GM21360 (cell line): Measurements from ENCODE around the gene TNFRSF8.

ENCODE experiments used
- ATAC-seq: cut with Tn5 transposase; IDR thresholded peaks from one replicate; pipeline ENCODE4 v1.9.1; 2021; ENCODE audit warnings: mild to moderate bottlenecking, moderate library complexity; ENCODE audit not compliant: unreplicated experiment

TNFRSF8 gene

DNA sequence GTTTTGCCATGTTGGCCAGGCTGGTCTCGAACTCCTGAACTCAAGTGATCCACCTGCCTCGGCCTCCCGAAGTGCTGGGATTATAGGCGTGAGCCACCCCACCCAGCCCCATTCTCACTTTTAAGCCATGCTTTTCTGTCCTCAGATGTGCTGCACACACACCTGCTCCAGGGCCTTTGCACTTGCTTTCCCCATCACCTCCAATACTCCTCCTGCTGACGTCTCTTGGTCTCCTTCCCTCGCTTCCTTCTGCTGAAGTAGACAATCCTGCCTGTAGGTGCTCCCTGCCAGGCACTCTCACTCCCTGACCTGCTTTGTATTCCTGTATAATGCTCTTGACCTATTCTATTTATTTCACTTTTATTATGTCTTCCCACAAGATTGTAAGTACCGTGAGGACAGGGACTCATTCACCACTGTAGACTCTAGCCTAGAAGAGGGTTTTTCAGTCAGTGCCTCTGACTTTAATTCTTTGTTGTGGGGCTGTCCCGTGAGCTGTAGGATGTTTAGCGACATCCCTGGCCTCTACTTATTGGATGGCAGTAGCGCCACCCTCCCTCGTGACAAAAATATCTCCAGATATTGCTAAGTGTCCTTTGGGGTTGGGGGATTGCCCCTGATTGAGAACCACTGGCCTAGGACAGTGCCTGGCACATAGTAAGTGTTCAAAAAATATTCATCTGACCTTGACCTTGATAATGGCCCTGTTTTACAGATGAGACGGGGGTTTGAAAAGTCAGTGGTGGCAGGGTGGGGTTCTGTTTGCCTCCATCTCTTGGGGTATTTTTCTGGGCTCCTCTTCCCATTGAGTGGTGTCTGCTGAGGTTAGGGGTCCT is 108.3 kb downstream of the TNFRSF8 start:
- ATAC-seq: no peak

DNA sequence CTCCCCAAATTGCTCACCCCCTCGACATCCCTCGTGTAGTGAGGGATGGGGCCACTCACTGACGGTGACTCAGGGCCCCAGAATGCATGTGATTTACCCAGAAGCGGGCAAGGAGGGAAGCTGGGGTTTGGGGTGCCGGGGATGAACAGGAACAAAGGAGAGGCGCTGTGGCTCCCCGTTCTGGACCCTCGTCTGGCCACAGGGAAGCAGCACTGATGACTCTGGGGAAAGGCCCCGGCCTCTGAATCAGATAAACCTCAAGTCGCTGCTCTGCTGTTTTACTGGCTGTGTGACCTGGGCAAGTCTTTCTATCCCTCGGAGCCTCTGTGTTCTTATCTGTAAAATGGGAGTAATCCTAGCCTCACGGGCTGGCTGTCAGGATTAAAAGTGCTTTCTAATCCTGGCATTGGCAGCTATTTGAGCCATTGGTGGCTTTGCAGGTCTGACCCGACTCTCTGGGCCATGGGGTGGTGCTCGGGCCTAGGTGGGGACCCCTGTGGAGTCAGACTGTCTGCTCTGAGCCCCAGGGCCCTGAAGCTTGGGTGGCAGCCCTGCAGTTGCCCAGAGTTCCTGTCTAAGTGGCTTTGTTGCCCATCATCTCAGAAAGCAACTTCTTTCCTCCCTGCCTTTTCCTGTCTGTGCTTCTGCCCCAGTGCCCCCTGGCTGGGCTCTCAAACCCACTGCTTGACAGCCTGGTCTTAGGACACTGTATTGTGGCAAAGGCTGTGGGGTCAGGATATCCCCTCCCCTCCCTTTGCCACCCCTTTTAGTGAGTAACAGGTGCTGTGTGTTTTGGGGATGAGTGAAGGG is 109.1 kb downstream of the TNFRSF8 start:
- ATAC-seq: no peak

DNA sequence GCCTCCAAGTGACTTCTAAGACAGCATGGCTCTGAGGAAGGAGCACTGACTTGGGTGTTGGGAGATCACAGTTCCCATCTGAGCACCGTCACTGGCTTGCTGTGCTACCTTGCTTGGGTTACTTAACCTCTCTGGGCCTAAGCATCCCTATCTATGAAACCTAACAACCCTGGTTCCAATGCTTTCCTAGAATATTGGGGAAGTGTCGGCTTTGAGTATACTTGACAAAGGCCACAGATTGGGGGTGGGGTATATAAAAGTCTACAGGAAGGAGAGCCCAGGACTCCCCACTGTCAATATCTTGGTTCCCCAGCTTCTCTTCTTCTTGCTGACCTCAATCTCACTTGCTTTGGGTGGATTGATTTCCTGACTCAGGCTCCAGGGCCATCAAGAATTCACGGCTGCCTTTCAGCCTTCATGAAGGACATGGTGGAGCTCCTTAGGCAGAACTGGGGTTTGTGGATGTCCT is 110.0 kb downstream of the TNFRSF8 start:
- no peak for ATAC-seq

GRCh38 chr1:12173631-12174121 is 110.6 kb downstream of the TNFRSF8 start:
- no peak for ATAC-seq

DNA sequence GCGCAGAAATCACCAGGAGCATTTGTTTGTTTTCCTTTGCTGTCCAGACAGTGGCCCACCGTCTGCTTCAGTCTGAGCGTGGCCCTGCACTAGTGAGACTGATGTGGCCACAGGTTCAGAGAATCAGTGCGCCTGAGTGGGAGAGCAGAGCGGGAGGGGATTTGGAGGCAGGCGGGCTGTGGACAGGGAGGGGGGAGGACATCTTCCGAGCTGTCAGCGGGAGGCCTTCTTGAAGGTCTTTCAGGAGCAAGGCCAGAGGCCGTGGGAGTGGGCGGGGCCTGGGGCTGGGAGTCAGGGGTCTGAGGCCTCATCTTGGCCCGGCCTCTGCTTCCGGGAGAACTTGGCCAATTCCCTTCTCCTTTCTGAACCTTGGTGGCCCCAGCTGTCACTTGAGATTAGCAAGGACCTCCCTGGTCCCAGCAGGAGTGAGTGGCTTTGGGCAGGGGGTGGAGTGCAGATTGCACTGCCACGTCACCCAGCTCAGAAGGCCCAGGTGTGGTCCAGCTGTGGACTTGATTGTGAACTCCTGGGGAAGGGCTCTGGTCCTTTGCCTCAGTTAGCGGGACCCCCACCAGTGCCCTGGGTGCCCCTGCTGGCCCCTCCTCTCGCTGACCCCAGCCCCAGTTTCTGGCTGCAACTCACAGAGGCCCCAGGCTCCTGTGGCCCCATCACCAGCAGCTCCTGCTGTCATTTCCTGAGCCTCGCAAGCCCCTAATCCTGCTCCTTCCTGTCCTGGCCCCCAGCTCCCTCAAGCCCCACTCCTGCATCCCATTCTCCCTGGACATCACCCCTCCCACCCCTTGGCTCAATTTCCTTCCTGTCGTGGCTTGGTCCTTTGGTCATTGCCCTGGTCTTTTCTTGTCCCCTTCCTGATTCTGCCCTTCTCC is 112.1 kb downstream of the TNFRSF8 start:
- ATAC-seq: no peak

- ATAC-seq: no peak
Measured at GRCh38 chr1:12176298-12177118, 113.4 kb downstream of the TNFRSF8 start.

DNA sequence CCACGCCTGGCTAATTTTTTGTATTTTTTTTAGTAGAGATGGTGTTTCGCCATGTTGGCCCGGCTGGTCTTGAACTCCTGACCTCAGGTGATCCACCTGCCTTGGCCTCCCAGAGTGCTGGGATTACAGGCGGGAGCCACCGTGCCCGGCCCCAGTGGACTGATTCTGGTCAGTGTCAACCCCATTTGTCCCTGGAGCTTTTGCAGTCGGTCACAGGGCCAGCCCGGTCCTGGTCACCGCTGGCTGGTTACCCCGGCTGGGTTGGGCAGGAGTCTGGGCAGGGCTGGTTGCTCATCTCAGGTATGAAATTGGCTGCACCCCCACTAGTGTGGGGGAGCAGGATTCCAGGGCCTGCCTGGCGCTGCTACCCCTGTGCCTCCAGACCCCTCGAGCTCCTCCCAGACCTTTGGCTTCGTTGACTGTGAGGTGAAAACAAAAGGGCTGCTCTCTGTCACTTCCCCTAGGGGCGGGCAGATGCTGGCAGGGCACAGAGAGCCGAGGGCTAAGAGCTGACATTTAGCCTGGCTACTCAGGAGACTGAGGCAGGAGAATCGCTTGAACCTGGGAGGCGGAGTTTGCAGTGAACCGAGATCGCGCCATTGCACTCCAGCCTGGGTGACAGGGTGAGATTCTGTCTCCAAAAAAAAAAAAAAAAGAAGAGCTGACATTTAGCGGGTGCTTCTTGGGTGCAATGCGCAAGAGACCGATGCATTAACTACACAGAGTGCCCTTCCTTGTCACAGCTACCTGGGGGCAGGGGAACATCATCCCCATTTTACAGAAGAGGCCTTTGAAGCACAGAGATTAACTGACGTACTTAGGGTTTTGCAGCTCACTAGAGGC is 114.3 kb downstream of the TNFRSF8 start:
- no peak for ATAC-seq

GRCh38 chr1:12177999-12178441 is 114.9 kb downstream of the TNFRSF8 start:
- ATAC-seq: no peak

GRCh38 chr1:12178511-12178910 is 115.4 kb downstream of the TNFRSF8 start:
- ATAC-seq: no peak

- ATAC-seq: no peak
Measured at GRCh38 chr1:12179111-12179519, 116.0 kb downstream of the TNFRSF8 start.

- no peak for ATAC-seq
Measured at GRCh38 chr1:12179676-12180075, 116.6 kb downstream of the TNFRSF8 start.

- no peak for ATAC-seq
Measured at GRCh38 chr1:12180315-12180714, 117.2 kb downstream of the TNFRSF8 start.

DNA sequence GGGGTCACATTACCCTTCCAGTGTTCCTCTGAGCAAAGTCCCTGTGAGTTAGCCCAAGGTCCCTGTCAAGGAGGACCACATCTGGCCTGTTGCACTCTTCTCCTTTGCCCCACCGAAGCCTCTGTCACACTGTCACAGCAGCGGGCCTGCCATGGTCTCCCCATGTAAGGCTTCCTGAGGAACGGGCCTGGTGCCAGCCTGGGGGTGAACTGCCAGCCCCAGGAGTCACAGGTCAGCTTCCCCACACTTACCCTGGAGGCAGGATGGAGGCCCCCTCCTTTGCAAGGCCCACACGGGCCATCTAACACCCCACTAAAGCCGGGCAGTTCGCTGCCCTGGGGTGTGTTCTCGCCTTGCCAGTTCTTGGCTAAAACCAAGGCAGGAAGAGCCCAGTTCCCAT is 117.8 kb downstream of the TNFRSF8 start:
- no peak for ATAC-seq

GRCh38 chr1:12181568-12181967 is 118.5 kb downstream of the TNFRSF8 start:
- ATAC-seq: no peak

GRCh38 chr1:12182410-12182984 is 119.4 kb downstream of the TNFRSF8 start:
- no peak for ATAC-seq

DNA sequence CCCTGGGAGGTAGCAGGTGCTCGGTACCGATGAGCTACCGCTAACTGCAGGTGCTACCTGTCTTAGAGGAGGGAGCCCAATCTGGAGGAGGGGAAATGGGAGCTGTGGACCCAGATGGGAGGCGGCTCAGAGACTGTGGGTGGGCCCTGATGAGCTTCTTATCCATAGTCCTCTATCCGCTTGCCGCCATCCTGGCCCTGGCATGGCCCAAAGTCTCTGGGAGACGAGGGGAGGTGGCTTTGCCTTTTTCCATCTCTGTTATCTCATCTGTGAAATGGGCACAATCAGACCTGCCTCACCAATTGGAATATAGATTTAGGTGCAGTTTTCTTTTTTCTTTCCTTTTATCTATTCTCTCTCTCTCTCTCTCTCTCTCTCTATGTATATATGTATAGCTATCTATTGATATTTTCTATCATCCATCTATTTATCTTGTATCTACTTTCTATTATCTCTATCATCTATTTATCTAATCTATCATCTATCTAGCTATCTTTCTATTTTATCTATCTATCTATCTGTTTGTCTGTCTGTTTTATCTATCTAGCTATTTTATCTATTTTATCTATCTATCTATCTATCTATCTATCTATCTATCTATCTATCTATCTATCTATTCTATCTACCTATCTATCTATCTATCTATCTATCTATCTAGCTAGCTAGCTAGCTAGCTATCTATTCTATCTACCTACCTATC is 120.1 kb downstream of the TNFRSF8 start:
- ATAC-seq: no peak

DNA sequence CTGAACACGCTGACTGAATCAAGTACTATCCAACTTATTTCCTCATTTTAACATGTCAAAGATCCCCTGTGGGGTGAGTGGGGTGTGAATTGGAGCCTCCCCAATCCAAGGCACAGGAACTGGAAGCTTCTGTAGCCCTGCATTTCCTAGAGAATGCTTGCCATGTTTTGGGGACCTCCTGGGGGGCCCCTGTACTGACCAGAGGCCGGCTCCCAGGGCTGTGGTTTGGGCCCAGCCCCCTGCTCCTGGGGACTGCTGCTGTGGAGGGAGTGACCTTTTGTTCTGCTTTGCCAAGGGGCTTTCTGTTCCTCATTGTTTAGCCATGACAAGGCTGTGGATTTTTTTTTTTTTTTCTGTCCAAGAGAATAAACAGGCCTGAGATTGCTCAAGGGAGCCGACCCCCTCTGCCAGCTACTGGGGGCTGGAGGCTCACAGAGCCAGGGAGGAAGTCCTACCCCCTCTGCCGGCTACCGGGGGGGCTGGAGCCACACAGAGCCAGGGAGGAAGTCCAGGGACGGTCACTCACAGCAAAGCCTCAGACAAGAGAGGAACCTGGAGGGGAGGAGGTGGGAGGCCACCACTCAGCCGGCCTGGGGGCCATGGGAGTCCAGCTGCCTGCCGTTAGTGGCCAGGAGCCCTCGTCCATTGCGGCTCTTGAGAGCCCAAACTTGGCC is 121.0 kb downstream of the TNFRSF8 start:
- no peak for ATAC-seq
